Measurements from ENCODE around the gene TMEM106A.
"Not testable (repeated sequence)": the region's sequence is repeated elsewhere in the genome, so short reads cannot be mapped to it uniquely, and the experiment has no call there.

GRCh38 chr17:43203013-43203412 is 8.7 kb upstream of the TMEM106A start:
- TF ChIP-seq CTCF, POLR2A (IDR thresholded peaks at IDR 0.05): not testable (repeated sequence)
